Ishikawa (cell line): ENCODE results near the gene HOXA10.

Experiments
- CEBPB ChIP-seq: IDR thresholded peaks from 2 replicates; pipeline ENCODE4 v1.6.1; 2012
- CREB1 ChIP-seq: IDR thresholded peaks from 2 replicates; pipeline ENCODE4 v1.6.1; 2012; ENCODE audit warnings: low read depth
- EGR1 ChIP-seq: IDR thresholded peaks from 2 replicates; pipeline ENCODE4 v1.6.1; 2012
- EP300 ChIP-seq: IDR thresholded peaks from 2 replicates; pipeline ENCODE4 v1.6.1; 2012; ENCODE audit warnings: borderline replicate concordance
- FOXM1 ChIP-seq: IDR thresholded peaks from 2 replicates; pipeline ENCODE4 v1.6.1; 2012; ENCODE audit warnings: low read depth, borderline replicate concordance
- NFIC ChIP-seq: IDR thresholded peaks from 2 replicates; pipeline ENCODE4 v1.6.1; 2012
- RAD21 ChIP-seq: IDR thresholded peaks from 2 replicates; pipeline ENCODE4 v1.6.1; 2012; ENCODE audit warnings: low read depth
- TAF1 ChIP-seq: IDR thresholded peaks from 2 replicates; pipeline ENCODE4 v1.6.1; 2012; ENCODE audit warnings: low read depth, mild to moderate bottlenecking
- TCF12 ChIP-seq: IDR thresholded peaks from 2 replicates; pipeline ENCODE4 v1.6.1; 2012; ENCODE audit warnings: low read depth
- TEAD4 ChIP-seq: IDR thresholded peaks from 2 replicates; pipeline ENCODE4 v1.6.1; 2012
- YY1 ChIP-seq: IDR thresholded peaks from 2 replicates; pipeline ENCODE4 v1.6.1; 2012; ENCODE audit warnings: low read depth
- ZBTB7A ChIP-seq: IDR thresholded peaks from 2 replicates; pipeline ENCODE4 v1.6.1; 2012; ENCODE audit warnings: low read depth
- TF ChIP-seq, protein P1 (sequence below): IDR thresholded peaks from 2 replicates; pipeline ENCODE4 v1.6.1; 2012
- TF ChIP-seq, protein P2 (sequence below): IDR thresholded peaks from 2 replicates; pipeline ENCODE4 v1.6.1; 2012; ENCODE audit warnings: low read depth, mild to moderate bottlenecking
- TF ChIP-seq, protein P3 (sequence below): IDR thresholded peaks from 2 replicates; pipeline ENCODE4 v1.6.1; 2012

HOXA10 gene

DNA sequence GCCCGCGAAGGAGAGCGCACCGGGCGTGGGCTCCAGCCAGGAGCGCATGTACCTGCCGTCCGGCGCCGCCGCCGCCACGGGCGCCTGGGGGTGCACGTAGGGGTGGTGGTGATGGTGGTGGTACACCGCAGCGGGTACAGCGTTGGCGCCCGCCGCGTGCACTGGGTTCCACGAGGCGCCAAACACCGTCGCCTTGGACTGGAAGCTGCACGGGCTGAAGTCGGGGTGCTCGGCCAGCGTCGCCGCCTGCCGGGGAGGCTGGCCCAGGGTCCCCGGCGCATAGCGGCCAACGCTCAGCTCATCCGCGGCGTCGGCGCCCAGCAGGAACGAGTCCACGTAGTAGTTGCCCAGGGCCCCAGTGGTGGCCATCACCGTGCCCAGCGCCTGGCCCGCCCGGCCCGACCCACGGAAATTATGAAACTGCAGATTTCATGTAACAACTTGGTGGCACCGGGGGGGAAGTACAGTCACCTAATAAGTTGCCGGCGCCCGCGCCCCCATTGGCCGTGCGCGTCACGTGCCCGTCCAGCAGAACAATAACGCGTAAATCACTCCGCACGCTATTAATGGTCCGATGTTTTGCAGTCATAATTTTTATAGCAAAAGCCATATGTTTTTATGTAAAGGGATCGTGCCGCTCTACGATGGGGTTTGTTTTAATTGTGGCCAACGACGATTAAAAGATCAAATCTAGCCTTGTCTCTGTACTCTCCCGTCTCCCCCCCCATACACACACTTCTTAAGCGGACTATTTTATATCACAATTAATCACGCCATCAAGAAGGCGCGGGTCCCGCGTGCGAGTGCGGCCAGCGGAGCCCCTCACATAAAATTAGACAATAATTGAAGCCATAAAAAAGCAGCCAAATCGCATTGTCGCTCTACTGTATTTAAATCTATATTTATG is 8.8 kb downstream of the HOXA10 start, which contains the start of gene HOXA9:
HOXA9 (minus strand) TSS at position 449 of the 907 bp plus-strand sequence; CDS start at position 369, 80 bp downstream.
- TF ChIP-seq CEBPB (no peak), TEAD4 (no peak), TCF12 (no peak), EP300 (no peak), TAF1 (no peak), FOXM1 (no peak), RAD21 (no peak), EGR1 (no peak), NFIC (no peak), CREB1 (no peak), YY1 (no peak)
- TF ChIP-seq, protein P1, sequence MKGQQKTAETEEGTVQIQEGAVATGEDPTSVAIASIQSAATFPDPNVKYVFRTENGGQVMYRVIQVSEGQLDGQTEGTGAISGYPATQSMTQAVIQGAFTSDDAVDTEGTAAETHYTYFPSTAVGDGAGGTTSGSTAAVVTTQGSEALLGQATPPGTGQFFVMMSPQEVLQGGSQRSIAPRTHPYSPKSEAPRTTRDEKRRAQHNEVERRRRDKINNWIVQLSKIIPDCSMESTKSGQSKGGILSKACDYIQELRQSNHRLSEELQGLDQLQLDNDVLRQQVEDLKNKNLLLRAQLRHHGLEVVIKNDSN, result no peak
- TF ChIP-seq, protein P2, sequence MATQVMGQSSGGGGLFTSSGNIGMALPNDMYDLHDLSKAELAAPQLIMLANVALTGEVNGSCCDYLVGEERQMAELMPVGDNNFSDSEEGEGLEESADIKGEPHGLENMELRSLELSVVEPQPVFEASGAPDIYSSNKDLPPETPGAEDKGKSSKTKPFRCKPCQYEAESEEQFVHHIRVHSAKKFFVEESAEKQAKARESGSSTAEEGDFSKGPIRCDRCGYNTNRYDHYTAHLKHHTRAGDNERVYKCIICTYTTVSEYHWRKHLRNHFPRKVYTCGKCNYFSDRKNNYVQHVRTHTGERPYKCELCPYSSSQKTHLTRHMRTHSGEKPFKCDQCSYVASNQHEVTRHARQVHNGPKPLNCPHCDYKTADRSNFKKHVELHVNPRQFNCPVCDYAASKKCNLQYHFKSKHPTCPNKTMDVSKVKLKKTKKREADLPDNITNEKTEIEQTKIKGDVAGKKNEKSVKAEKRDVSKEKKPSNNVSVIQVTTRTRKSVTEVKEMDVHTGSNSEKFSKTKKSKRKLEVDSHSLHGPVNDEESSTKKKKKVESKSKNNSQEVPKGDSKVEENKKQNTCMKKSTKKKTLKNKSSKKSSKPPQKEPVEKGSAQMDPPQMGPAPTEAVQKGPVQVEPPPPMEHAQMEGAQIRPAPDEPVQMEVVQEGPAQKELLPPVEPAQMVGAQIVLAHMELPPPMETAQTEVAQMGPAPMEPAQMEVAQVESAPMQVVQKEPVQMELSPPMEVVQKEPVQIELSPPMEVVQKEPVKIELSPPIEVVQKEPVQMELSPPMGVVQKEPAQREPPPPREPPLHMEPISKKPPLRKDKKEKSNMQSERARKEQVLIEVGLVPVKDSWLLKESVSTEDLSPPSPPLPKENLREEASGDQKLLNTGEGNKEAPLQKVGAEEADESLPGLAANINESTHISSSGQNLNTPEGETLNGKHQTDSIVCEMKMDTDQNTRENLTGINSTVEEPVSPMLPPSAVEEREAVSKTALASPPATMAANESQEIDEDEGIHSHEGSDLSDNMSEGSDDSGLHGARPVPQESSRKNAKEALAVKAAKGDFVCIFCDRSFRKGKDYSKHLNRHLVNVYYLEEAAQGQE, result no peak
- TF ChIP-seq, protein P3, sequence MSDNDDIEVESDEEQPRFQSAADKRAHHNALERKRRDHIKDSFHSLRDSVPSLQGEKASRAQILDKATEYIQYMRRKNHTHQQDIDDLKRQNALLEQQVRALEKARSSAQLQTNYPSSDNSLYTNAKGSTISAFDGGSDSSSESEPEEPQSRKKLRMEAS, result no peak

DNA sequence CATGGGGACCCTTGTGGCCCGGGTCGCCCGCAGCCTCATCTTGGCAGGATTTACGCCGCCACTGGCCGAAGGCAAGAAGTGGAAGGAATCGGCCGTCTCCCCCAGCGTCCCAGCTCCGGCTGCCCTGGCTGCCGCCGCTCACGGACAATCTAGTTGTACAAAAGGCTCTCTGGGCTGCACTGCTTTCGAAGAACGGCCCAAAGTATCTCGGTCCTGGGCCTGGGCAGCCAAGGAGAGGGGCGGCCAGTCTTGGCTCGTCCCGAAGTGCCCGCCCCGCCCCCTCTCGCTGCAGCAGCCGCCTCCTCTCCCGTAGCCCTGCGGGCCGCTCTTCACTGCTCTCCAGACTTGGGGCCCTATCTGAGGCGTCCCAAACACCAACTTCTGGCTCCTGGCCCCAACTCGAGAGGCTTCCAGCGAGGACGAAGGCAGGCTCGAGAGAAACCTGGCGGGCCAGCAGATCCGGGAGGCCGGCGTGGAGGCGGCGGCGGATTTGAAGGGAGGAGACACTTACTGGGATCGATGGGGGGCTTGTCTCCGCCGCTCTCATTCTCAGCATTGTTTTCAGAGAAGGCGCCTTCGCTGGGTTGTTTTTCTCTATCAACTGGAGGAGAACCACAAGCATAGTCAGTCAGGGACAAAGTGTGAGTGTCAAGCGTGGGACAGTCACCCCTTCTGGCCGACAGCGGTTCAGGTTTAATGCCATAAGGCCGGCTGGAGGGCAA is 9.6 kb downstream of the HOXA10 start:
- TF ChIP-seq RAD21, result no peak
- no peak for TF ChIP-seq YY1
- TF ChIP-seq NFIC, result no peak
- TF ChIP-seq, protein P3, result no peak
- no peak for TF ChIP-seq FOXM1
- TF ChIP-seq, protein P2, result no peak
- TF ChIP-seq ZBTB7A, result no peak
- TF ChIP-seq TAF1, result no peak
- no peak for TF ChIP-seq EGR1
- no peak for TF ChIP-seq EP300
- no peak for TF ChIP-seq TEAD4
- no peak for TF ChIP-seq TCF12
- TF ChIP-seq, protein P1, result no peak
- TF ChIP-seq CREB1, result no peak
- TF ChIP-seq CEBPB, result no peak

DNA sequence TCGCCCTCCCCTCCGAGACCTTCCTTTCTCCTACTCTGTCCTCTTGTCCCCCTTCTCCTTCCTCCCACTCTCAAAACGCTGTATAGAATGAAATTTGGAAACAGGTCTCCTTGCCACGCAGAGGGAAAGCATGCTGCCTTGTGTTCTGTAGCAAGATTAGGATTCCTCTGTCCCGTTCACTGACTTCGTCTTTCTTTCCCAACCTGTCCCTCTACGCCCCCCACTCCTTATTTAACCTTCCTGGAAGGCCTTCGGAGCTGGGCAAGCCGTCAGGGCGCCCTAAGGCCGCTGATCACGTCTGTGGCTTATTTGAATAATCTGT is 10.1 kb downstream of the HOXA10 start:
- no peak for TF ChIP-seq RAD21
- no peak for TF ChIP-seq EGR1
- no peak for TF ChIP-seq CREB1
- TF ChIP-seq TEAD4, result no peak
- no peak for TF ChIP-seq CEBPB
- no peak for TF ChIP-seq NFIC
- no peak for TF ChIP-seq TAF1
- TF ChIP-seq, protein P2, result no peak
